Suprapubic skin (tissue), 4 donors: ENCODE results near the gene ARAP3. TPM values are rescaled to one million over a fixed set of nuclear protein-coding genes. Genes with fewer than 3 reads are reported as not detected.

ENCODE experiments used
- DNase-seq, 2 donors: peaks; one replicate each; pipeline ENCODE4 v3.0.0-alpha.2; 2019; ENCODE audit warnings: low spot score in 2 of 2
- H3K27ac ChIP-seq: fragments of 200-600 bp; sonication (generic); one replicate; pipeline ENCODE4 v1.5.1; 2019
- H3K27me3 ChIP-seq: fragments of 200-600 bp; sonication (generic); one replicate; pipeline ENCODE4 v1.5.1; 2019
- H3K36me3 ChIP-seq: fragments of 200-600 bp; sonication (generic); one replicate; pipeline ENCODE4 v1.5.1; 2019
- H3K4me1 ChIP-seq: fragments of 200-600 bp; sonication (generic); one replicate; pipeline ENCODE4 v1.5.1; 2019
- H3K4me3 ChIP-seq: fragments of 200-600 bp; sonication (generic); one replicate; pipeline ENCODE4 v1.5.1; 2019; ENCODE audit warnings: mild to moderate bottlenecking
- H3K9me3 ChIP-seq: fragments of 200-600 bp; sonication (generic); one replicate; pipeline ENCODE4 v1.5.1; 2019
- CTCF ChIP-seq, 2 donors: fragments of 200-600 bp in 1 of 2; fragments of 450-650 bp in 1 of 2; sonication (generic) in 1 of 2; IDR thresholded peaks; one replicate each; pipeline ENCODE4 v1.5.1; 2016 to 2019; ENCODE audit warnings: antibody characterized with exemption in 2 of 2, mild to moderate bottlenecking in 1 of 2, moderate library complexity in 1 of 2
- EP300 ChIP-seq: sonication (generic); formaldehyde crosslinking; IDR thresholded peaks from one replicate; pipeline ENCODE4 v1.6.1; 2017; ENCODE audit warnings: antibody characterized with exemption
- POLR2A ChIP-seq, 2 donors: fragments of 450-650 bp; IDR thresholded peaks; one replicate each; pipeline ENCODE4 v1.6.1; 2017; ENCODE audit warnings: antibody characterized with exemption in 2 of 2, mild to moderate bottlenecking in 2 of 2, moderate library complexity in 2 of 2
- POLR2AphosphoS5 ChIP-seq, 3 donors: sonication (generic); formaldehyde crosslinking; IDR thresholded peaks; one replicate each; pipeline ENCODE4 v1.6.1; 2017; ENCODE audit warnings: antibody characterized with exemption in 3 of 3
- WGBS: methylation state at CpG from one replicate; pipeline ENCODE4 v1.1.5; 2018; 5-methylcytosine and 5-hydroxymethylcytosine counted together
- total RNA-seq, 4 donors: library from RNA; depleted of rRNA; stranded (reverse); fragments of >200 nt; gene quantifications; one replicate each; pipeline ENCODE4 v1.1.0, GENCODE V29; 2016

The ARAP3 gene
- total RNA-seq, 4 donors from 2014 or later = 1.5 to 7.4 (median 4.3) TPM

GRCh38 chr5:141713616-141714309 lies 31.7 kb upstream of the ARAP3 start:
- Histone ChIP-seq H3K27ac (no peak overlapping the region), H3K4me3 (no peak overlapping the region), H3K4me1 (peaks cover 15% of the 10 kb centered on the region), H3K36me3 (no peaks in the 10 kb centered on the region), H3K27me3 (peaks cover 5% of the 10 kb centered on the region), H3K9me3 (no peaks in the 10 kb centered on the region)
- DNase-seq = no peak
- WGBS = 54% methylated on average over 6 of the region's 7 CpGs
- TF ChIP-seq POLR2A (IDR thresholded peaks at IDR 0.05) = no peak
- no peak for TF ChIP-seq POLR2AphosphoS5 (IDR thresholded peaks at IDR 0.05)
- TF ChIP-seq CTCF (IDR thresholded peaks at IDR 0.05) = no peak

- peaks cover 15% of the 10 kb centered on the region for H3K4me1 ChIP-seq
- no peaks in the 10 kb centered on the region for H3K36me3 ChIP-seq
- no peak overlapping the region for H3K27ac ChIP-seq
- WGBS = 64% methylated on average over 4 of the region's 6 CpGs
- H3K4me3 ChIP-seq = no peak overlapping the region
- H3K27me3 ChIP-seq = no peaks in the 10 kb centered on the region
- TF ChIP-seq CTCF (IDR thresholded peaks at IDR 0.05) (no peak), EP300 (no peak), POLR2AphosphoS5 (IDR thresholded peaks at IDR 0.05) (no peak), POLR2A (IDR thresholded peaks at IDR 0.05) (no peak)
- no peak for DNase-seq
- no peaks in the 10 kb centered on the region for H3K9me3 ChIP-seq
Observed at GRCh38 chr5:141711687-141712086, 29.7 kb upstream of the ARAP3 start.

GRCh38 chr5:141709699-141710267 lies 27.8 kb upstream of the ARAP3 start:
- H3K4me1 ChIP-seq = peaks cover 6% of the 10 kb centered on the region
- no peak for DNase-seq
- no peak overlapping the region for H3K27ac ChIP-seq
- 46% methylated on average over 6 of the region's 6 CpGs for WGBS
- TF ChIP-seq POLR2AphosphoS5 (IDR thresholded peaks at IDR 0.05) = no peak
- no peak for TF ChIP-seq CTCF (IDR thresholded peaks at IDR 0.05)
- no peak for TF ChIP-seq POLR2A (IDR thresholded peaks at IDR 0.05)
- no peak for TF ChIP-seq EP300
- no peaks in the 10 kb centered on the region for H3K27me3 ChIP-seq
- no peaks in the 10 kb centered on the region for H3K36me3 ChIP-seq
- no peaks in the 10 kb centered on the region for H3K9me3 ChIP-seq
- H3K4me3 ChIP-seq = no peak overlapping the region

GRCh38 chr5:141708016-141708415 lies 26.0 kb upstream of the ARAP3 start:
- TF ChIP-seq POLR2A (IDR thresholded peaks at IDR 0.05) (no peak), POLR2AphosphoS5 (IDR thresholded peaks at IDR 0.05) (no peak), EP300 (no peak), CTCF (IDR thresholded peaks at IDR 0.05) (no peak)
- DNase-seq = no peak
- Histone ChIP-seq H3K4me1 (peaks cover 1% of the 10 kb centered on the region), H3K27ac (no peak overlapping the region), H3K27me3 (peaks cover 4% of the 10 kb centered on the region), H3K9me3 (no peaks in the 10 kb centered on the region), H3K4me3 (no peak overlapping the region), H3K36me3 (no peaks in the 10 kb centered on the region)
- WGBS = 73% methylated on average over 9 of the region's 9 CpGs

GRCh38 chr5:141707510-141707909 lies 25.5 kb upstream of the ARAP3 start:
- Histone ChIP-seq H3K9me3 (no peaks in the 10 kb centered on the region), H3K4me3 (no peak overlapping the region), H3K4me1 (peaks cover 6% of the 10 kb centered on the region), H3K27ac (no peak overlapping the region), H3K36me3 (no peaks in the 10 kb centered on the region), H3K27me3 (peaks cover 4% of the 10 kb centered on the region)
- 76% methylated on average over 6 of the region's 8 CpGs for WGBS
- DNase-seq = no peak
- TF ChIP-seq EP300 = no peak
- TF ChIP-seq CTCF (IDR thresholded peaks at IDR 0.05) = no peak
- no peak for TF ChIP-seq POLR2A (IDR thresholded peaks at IDR 0.05)
- no peak for TF ChIP-seq POLR2AphosphoS5 (IDR thresholded peaks at IDR 0.05)
